Amygdala (tissue), 56 donors: ENCODE measurements around the gene NDUFAF2.

ENCODE experiments used
- DNase-seq, 56 donors: peaks; one replicate each; lab custom pipeline; 2025; lab: John Stamatoyannopoulos, UW

Gene NDUFAF2

DNA sequence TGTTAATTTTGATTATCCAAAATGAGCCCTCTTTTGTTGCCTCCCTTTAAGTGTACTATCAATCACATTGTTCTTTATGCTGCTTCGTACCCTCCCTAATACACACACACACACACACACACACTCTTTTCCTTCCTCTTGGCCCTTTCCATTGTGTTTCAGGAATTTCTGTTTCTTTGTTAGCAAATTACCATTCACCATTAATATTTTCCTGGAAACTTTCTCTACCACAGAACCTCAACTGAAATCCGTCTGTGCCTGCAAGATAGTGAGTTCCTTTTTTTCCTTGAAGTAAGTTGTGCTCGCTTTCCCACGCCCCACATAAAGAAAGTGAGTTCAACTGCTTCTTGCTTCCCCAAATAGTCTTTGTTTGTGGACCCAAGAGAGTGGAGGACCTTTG, 155.4 kb downstream of the NDUFAF2 start:
- DNase-seq, result no peak

DNA sequence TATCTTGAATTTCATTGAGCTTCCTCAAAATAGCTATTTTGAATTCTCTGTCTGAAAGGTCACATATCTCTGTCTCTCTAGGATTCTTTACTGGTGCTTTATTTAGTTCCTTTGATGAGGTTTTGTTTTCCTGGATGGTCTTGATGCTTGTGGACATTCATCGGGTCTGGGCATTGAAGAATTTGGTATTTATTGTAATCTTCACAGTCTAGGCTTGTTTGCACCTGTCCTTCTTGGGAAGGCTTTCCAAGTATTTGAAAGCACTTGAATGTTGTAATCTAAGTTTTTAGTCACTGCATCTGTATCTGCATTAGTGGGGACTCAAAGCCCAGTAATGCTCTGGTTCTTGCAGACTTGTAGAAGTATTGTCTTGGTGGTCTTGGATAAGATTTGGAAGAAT, 169.4 kb downstream of the NDUFAF2 start:
- no peak for DNase-seq

DNA sequence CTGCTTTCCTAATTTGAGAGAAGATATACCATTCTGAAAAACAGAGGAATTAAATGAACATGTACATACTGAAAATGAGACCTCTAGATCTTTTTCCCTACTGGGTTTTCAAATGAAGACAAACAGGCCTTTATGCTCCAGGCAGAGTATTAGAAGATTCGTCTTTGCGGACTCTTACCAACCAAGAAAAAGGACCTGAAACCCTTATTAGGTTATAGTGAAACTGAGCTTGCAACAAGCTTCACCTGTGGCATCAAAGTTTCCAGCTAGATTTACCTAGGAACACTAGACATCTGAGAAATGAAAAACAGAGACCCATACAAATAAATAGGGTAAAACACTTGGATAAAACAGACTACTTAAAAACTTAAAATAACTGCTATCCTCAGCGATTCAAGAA, 171.0 kb downstream of the NDUFAF2 start:
- DNase-seq, result no peak

- DNase-seq, result no peak
Observed at GRCh38 chr5:61119066-61119465, 174.1 kb downstream of the NDUFAF2 start.

DNA sequence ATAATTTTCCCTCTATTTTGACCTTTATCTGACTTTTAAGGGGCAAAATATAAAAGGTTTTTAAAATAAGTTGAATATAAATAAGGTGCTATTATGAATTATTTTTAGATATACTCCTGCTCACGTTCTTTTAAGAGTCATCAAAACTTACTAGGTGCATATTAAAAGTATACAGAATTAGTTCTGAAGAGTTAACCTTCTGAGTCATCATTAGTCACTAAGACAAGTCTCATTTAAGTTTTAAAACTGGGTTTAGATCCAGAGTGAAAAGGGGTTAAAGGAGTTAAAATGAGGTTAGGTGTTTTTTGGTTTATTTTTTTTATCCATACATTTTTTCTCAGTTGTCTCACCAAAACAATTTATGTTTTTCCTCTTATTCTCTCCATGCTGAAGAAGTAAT, 175.5 kb downstream of the NDUFAF2 start:
- DNase-seq, result no peak

GRCh38 chr5:61123145-61123544, 178.1 kb downstream of the NDUFAF2 start:
- DNase-seq, result no peak

GRCh38 chr5:61130289-61130688, 185.3 kb downstream of the NDUFAF2 start:
- DNase-seq, result no peak

DNA sequence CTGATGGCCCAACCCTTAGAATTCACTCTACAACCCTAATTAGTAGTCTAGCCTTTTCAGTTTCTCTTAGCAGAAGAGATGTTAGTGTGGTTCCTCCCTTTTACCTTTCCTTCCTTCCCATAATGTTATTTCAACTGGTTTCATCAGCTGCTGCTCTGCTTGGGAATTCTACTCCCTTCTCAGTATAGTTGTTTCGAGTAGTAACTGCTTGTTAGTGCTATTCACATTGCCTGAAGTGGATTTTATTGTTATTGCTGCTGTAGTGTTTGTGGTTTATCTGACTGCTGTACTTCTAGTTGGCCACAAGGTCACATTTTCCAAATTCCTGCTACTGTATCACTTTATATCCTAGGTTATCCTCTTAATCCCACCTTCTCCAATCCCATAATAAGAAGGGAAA, 187.6 kb downstream of the NDUFAF2 start:
- no peak for DNase-seq

GRCh38 chr5:61137835-61138234, 192.8 kb downstream of the NDUFAF2 start:
- no peak for DNase-seq

DNA sequence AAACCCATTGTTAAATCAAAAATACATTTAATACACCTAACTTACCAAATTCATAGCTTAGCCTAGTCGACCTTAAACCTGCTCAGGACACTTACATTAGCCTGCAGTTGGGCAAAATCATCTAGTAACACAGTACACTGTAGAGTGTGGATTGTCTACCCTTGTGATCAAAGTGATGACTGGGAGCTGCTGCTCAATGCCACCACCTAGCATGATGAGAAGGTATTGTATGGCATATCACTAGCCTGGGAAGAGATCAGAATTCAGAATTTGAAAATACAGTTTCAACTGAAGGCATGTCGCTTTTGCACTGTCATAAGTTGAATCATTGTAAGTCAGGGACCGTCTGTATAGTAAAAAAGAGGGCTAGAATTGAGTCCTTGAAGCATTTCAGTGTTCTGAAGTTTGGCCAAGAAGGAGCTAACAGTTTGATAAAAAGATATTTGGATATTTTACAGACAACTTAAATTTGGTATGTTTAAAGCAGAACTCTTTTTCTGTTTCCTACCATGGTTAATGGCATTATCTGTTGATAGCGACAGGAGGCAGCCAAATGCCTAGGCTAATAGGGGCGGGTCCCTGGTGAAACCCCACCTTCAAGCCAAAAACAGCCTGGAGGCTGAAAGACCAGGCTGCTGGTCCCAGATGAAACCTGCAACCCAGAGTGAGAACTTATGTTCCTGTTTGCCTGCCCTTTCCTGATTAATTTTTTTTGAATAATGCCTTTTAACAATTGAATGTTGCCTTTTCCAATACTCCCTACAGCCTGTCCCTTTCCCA, 194.3 kb downstream of the NDUFAF2 start:
- no peak for DNase-seq

DNA sequence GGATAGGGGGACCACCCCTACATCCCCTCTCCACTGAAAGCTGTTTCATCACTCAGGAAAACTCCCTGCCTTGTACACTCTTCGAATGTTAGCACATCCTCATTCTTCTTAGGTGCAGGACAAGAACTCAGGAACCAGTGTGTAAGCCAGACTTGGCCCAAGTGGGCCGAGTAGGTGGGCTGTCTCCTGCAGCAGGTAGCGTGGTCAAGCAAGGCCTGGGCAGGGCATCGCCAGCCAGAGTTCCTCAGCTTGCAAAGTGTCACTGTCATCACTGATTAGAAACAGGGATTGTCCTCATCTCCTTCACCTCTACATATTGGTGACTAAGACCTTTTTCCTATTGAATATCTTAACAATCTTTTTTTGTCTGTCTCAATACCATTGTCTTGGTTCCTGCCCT, 194.9 kb downstream of the NDUFAF2 start:
- DNase-seq, result no peak

- no peak for DNase-seq
Observed at GRCh38 chr5:61141801-61142200, 196.8 kb downstream of the NDUFAF2 start.

DNA sequence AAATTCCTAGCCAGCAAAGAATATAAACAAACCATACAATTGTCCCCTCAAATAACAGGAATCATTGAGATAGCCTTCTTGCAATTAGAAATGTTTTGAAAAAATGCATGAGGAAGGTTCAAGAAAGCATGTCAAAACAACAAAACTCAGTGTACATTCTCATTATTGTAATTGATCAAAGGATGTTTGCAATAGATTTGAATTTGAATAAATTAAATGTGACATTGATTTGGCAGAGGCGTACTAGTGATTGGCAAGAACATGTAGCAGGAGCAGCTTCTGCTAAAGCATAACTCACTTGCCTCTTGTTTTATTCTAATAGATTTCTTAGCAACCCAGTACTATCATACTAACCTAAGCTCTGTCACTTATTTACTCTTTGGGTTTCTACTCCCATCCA, 197.4 kb downstream of the NDUFAF2 start:
- no peak for DNase-seq

DNA sequence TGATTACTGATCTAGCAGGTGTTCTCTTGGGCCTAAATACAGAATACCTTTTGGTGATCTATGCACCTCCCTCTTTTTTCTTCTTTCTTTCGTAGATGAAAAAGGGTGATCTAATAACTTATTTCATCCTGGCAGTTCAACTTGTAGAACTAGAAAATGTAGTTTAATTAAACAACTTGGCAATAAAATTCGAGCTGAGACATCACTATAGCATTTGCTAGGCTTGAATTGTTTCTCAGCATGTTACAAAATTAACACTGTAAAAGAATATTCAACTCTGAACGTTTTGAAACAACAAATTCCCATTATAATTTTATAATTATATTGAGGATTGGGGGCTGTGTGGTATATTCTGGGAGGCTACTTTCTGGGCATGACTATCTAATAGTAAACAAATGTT, 197.8 kb downstream of the NDUFAF2 start:
- no peak for DNase-seq

- no peak for DNase-seq
Observed at GRCh38 chr5:61148515-61148914, 203.5 kb downstream of the NDUFAF2 start.

GRCh38 chr5:61151893-61152292, 206.9 kb downstream of the NDUFAF2 start:
- DNase-seq, result no peak

DNA sequence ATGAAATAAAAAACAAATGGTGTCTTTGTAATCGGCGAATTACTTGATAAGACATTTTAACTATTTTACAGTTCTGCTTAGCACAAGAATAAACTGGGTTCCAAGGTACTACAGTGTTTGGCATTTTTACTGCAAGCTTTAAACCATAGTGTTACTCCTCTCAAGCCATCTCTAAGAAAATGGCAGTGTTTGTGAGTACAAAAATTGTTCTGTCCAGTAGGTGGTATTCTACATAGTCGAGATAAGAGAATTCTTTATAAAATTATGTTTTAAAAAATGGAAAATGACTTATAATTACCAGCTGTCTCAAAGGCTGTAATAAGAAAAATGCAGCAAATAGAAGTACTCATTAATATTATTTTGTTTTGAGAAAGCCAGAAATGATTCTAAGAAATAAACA, 214.1 kb downstream of the NDUFAF2 start:
- DNase-seq, result no peak

DNA sequence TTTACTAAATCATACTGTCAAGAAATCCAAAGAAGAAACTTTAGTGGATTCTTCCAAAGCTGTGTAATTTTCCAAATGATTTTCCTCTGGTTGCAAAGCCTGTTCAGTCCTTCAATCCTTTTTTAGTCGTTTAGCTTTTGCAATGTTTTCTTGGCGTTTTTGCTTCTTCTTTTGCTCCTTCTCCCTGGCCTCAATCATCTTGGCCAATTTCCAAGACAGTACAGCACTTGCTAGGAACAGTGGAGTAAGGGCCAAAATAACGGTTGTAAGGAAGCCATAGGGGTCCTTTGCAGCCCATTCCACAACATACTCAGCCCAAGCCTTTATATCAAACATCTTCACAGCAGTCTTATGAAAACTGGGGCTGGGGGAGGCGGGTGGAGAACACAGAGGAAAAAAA, 214.8 kb downstream of the NDUFAF2 start:
- no peak for DNase-seq

DNA sequence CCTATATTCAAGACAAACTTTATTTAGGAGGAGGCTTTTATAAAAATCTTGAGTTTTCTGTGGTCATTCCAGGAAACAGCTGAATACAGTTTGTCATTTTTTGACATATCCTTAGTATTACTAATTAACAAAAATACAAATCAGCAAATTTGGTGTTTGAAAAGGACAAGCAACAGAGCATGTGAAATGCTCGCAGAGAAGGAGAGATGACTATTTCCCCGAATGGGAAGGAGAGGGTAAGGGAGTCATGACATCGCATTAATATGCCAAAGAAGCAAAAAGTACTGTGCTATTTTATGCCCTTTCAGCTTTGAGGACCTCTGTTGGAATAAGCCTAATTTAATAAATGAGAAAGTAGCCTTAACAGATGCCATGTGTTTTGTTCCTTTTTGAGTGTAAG, 215.5 kb downstream of the NDUFAF2 start:
- no peak for DNase-seq

- peak in 54 of 56 donors; percentile 40 to 87 (median 74) for DNase-seq
Observed at GRCh38 chr5:61162010-61162831, 217.2 kb downstream of the NDUFAF2 start, which contains the start of gene SMIM15. Gene SMIM15, minus strand, starts transcription at chr5:61162468. Its CDS starts 2,297 bp downstream, at chr5:61160171.

DNA sequence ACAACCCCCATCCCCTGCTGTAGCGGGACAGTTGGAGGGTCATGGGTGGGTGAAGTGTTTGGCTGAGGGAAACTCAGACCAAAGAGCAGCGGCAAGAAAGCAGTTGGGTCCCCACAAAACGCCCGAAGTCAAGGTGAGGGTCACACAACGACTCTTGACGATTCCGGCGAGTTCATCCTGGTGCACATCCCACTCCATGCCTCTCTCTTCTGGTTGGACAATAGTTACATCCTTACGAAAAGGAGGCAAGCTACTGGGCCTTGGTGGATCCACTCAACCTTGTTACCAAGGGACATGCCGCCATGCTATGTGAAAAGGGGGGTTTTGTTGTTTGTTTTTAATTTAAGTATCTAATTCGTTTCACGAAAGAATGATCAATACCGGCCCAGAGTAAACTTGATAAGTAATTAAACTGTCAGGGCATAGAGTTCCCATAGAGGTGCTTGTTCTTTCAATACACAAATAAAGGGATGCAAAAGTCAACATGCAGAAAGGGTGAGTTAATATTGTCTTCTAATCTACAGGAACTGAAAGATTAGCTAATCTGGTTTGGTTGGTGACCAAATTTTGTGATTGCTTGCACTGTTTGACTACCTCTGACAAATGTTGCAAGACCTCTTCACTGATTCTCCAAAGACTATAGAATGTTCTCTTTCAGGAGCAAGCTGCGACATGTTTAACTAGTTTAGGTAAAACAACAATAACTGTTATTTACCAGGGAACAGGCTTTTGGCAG, 218.0 kb downstream of the NDUFAF2 start:
- peak in 7 of 56 donors; percentile 38 to 56 (median 43) for DNase-seq
